LNCAP (cell line): ENCODE measurements around the gene EID1.

ENCODE experiments used
- CTCF ChIP-seq: fragments of 450-650 bp; IDR thresholded peaks from 2 replicates; pipeline ENCODE4 v1.5.1; 2017; ENCODE audit warnings: mild to moderate bottlenecking

Gene EID1

GRCh38 chr15:48871542-48871941 is 6.4 kb upstream of the EID1 start:
- TF ChIP-seq CTCF: no peak

- TF ChIP-seq CTCF: no peak
These were observed 5.3 kb upstream of the EID1 start for GRCh38 chr15:48872632-48873031.

GRCh38 chr15:48875241-48875960 is 2.5 kb upstream of the EID1 start:
- TF ChIP-seq CTCF: no peak

GRCh38 chr15:48876057-48876456 is 1.9 kb upstream of the EID1 start:
- TF ChIP-seq CTCF: no peak

GRCh38 chr15:48880070-48880634 is 2.2 kb downstream of the EID1 start:
- TF ChIP-seq CTCF: no peak

GRCh38 chr15:48883699-48884098 is 5.8 kb downstream of the EID1 start:
- no peak for TF ChIP-seq CTCF

- TF ChIP-seq CTCF: no peak
These were observed 9.2 kb downstream of the EID1 start for GRCh38 chr15:48887144-48887543.

GRCh38 chr15:48888191-48888590 is 10.3 kb downstream of the EID1 start:
- no peak for TF ChIP-seq CTCF
